HG02623 (cell line): ENCODE data around the gene CORO7.

Experiments used
- ATAC-seq: cut with Tn5 transposase; IDR thresholded peaks from one replicate; pipeline ENCODE4 v1.9.1; 2021; ENCODE audit warnings: moderate library complexity; ENCODE audit not compliant: unreplicated experiment

Gene CORO7

GRCh38 chr16:4373356-4373908 lies 43.0 kb downstream of the CORO7 start:
- no peak for ATAC-seq

GRCh38 chr16:4372578-4373355 lies 43.6 kb downstream of the CORO7 start:
- ATAC-seq = no peak

DNA sequence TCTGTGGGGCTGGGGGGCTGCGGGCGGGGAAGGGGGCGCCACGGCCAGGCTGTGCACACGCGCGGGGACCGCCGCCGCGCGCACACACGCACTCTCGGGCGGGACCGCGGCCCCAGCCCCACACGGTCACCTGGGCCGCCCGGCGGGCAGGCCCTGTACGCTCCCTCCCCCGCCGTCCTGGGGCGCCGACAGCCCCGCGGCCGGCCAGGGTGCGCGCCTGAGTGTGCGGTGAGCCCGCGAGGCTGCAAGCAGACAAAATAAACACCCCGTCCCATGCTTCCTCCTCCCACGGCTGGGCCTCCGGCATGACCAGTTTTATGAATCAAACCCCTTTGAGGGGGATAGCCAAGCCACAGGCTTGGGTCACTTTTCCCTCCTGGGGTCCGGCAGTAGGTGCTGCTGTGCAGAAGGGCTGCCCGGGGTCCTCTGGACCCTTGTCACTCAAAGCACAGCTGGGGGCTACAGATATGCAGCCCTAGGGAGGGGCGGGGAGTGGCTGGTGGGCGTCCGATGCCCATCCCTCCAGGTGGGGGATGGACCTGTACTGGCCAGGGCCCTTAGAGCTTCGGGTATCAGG lies 44.3 kb downstream of the CORO7 start:
- ATAC-seq = peak; percentile 26

GRCh38 chr16:4371357-4372000 lies 44.9 kb downstream of the CORO7 start, which contains the start of gene VASN:
Gene VASN, plus strand, starts transcription at chr16:4371848. Its CDS starts 9,030 bp downstream, at chr16:4380878.
- peak; percentile 42 for ATAC-seq

- ATAC-seq = no peak
These were observed 45.6 kb downstream of the CORO7 start for GRCh38 chr16:4370570-4371356.

DNA sequence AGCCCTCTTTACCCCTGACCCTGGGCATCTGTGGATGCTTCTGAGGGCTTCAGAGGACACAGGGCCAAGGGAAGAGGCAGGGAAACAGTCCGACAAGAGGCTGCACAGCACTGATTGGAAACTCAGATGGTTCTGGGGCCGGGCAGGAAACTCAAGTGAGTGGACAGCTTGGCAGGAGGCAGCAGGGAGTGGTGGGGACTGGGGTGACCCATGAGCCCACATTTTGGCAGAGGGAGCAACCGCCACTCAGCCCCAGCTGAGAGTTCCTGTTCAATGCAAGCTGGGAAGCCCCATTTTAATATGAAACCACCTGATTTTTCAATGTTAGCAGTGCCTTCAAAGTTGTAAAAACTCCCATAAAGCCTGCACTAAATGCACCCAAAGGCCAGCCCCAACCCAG lies 46.2 kb downstream of the CORO7 start:
- ATAC-seq = no peak

GRCh38 chr16:4369007-4369733 lies 47.2 kb downstream of the CORO7 start:
- ATAC-seq = no peak

- no peak for ATAC-seq
These were observed 49.0 kb downstream of the CORO7 start for GRCh38 chr16:4367393-4367856.

DNA sequence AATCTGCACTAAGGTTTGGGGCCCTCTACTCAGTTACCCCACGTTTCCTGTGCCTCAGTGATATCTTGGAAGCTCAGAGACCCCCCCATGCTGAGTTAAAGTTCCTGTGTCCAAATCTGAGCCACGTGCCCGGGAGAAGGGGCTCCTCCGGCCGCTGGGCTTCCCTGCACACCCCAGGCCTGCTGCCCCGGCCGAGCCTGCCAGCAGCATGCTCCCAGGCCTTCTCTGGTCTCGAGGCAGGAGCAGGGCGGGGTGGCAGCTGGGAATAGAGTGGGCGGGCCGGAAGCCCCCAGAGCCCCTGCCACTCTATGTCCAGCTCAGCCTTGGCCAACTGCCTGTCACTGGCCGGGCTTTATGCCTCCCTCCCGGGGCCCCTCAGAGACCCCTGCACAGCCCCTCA lies 50.4 kb downstream of the CORO7 start:
- no peak for ATAC-seq

DNA sequence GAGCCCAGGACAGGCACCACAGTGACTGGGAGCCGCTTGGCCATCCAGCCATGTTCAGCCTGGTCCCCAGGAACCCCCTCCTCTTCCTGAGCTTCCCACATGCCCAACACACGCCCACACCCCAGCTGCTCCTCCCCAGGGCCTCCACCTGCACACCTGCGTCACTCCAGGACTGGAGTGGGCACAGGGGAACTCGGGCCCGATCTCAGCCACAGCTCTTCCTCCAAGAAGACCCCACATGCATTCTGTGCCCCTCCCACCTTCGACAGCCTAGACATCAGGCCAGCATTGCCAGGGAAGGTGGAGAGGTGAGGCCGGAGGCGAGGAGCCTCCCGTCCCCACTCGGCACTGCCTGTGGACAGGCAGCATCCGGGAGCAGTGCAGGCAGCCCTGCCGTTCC lies 50.8 kb downstream of the CORO7 start:
- no peak for ATAC-seq

DNA sequence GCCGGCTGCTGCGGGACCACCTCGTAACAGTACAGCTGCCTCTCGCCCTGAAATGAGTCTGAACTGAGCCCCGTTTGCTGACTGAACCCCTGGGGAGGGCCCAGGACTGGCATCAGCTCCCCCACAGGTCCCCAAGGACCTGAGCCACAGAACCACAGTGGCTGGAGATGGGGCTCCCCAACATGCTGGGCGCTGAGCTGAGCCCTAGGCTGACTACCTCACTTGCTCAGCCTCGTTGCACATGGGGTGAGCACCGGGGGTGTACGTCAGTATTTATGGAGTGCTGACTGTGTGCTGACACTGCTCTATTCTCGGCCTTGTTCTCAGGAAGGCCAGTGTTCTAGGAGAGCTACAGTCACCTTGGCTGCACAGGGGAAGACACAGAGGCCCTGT lies 51.4 kb downstream of the CORO7 start:
- no peak for ATAC-seq

GRCh38 chr16:4364196-4365013 lies 52.0 kb downstream of the CORO7 start:
- no peak for ATAC-seq

DNA sequence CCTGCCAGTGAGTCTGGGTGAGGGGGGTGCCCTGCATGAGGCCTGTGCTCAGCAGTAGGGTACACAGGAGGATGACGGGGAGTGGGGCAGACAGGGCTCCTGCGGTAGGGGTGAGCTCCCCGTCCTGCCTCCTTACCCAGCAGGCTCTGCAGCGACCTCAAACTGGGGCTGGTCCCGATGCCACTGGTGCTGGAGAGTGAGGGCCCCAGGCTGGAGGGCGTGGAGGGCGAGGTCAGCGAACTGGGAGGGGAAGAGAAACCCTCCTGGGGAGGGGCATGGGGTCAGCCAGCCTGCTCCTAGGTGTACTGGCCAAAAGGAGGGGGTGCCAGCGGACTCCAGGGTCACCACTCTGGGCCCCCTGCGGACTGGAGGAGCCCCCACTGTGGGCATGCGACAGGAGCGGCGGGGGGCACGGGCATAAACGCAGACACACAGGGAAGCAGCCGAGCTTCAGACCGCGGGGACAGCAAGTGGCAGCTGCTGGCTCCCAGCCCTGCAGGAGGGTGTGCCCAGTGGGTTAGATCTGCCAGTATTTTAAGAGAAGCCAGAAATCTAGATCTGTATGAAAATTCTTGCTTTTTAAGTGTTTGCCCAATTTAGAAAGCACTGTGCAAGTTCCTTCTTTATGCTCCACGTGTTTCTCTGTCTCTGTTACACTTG lies 53.8 kb downstream of the CORO7 start:
- no peak for ATAC-seq

DNA sequence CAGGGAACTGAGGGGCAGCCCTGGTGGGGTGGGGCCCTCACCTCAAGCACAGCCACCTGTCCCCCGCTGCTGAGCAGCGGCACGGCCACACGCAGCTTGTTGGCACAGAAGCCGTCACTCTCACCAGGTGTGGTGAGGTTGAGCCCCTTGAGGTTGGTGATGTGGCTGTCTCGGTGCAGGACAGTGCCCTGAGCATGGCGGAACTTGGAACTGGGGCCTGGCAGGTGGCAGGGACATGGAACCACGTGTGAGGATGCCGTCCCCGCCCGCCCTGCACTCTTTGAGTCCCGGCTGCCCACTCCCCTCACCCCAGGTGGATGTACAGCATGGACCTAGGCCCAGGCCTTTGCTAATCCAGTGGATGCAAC lies 54.5 kb downstream of the CORO7 start:
- ATAC-seq = no peak

DNA sequence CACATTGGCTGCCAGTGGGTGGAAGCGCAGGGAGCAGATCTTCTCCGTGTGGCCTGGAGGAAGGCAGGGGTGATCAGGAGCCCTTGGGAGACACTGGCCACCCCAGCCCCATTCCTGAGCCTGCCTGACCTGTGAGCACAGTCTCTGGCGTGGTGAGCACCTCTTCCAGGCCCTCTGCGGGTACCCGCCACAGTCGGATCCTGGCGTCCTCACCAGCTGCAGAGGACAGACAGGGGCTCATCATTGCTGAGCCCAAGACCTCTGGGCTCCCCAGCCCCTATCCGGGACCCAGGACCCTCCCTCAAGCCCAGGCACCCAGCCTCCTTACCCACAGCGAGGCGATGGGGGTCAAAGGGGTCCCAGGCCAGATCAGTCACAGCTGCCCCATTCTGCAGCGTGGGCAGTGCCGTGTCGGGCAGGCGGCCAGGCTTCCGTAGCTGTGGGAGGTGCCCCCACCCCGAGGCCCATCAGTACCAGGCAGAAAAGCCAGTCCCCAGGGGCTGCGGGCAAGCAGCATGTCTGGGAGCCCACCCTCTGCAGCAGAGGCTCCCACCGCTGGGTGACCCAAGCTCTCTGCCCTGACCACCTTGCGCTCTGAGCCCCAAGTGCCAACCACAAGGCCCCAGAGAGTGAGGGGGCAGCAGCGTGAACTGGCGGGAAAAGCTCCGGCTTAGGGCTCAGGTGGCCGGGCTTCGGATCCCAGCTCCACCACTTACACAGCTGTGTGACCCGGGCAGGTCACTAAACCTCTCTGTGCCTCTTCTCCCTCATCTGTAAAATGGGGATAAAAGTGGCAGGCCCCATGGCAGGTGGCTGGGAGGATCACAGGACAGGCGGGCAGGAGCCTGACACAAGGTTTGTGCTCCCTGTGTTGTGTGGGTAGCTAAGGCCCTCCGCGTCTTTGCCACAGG lies 55.1 kb downstream of the CORO7 start:
- no peak for ATAC-seq

GRCh38 chr16:4360538-4361021 lies 55.8 kb downstream of the CORO7 start:
- no peak for ATAC-seq

DNA sequence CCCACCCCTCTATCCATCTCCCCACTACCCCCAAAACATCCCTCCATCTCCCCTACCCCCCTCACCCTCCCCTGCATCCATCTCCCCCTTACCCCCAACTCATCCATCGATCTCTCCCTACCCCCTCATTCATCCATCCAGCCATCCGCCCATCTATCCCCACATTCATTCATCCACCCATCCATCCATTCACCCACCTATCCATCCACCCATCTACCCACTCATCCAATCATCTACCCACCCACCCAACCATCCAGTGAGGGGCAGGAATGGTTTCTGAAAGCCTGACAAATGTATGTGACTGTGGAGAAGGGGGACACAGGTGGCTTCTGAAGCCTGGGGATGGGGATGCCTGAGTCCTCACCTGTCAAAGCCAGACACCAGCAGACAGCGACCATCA lies 56.5 kb downstream of the CORO7 start:
- ATAC-seq = no peak
